Astrocyte of the cerebellum (primary cell): Measurements from ENCODE around the gene ACTL7B.

Source experiments
- DNase-seq: peaks from one replicate; pipeline ENCODE4 v3.0.0-alpha.2; 2011; ENCODE audit warnings: low read depth
- H3K4me3 ChIP-seq: 2 replicates; pipeline ENCODE4 v1.5.1; 2011; ENCODE audit warnings: mild to moderate bottlenecking, low read depth, low read length, moderate library complexity
- CTCF ChIP-seq: IDR thresholded peaks from 2 replicates; pipeline ENCODE4 v1.5.1; 2012; ENCODE audit warnings: low read length, low read depth, moderate library complexity, mild to moderate bottlenecking; ENCODE audit errors: missing control alignments
- in situ Hi-C: cut with HindIII; loops from 2 replicates; pipeline ENCODE4 v1.10.0; 2017; ENCODE audit warnings: low sequenced_read_pairs

The ACTL7B gene

GRCh38 chr9:108830272-108830671, 25.5 kb downstream of the ACTL7B start:
- DNase-seq, result no peak
- H3K4me3 ChIP-seq, result no peak overlapping the region
- in situ Hi-C loops, result no loop called here
- no peak for TF ChIP-seq CTCF

- no peak for TF ChIP-seq CTCF
- no peak overlapping the region for H3K4me3 ChIP-seq
- no peak for DNase-seq
- in situ Hi-C loops, result no loop called here
Measured at GRCh38 chr9:108823829-108824228, 32.0 kb downstream of the ACTL7B start.

- in situ Hi-C loops, result no loop called here
- DNase-seq, result no peak
Measured at GRCh38 chr9:108816037-108816436, 39.7 kb downstream of the ACTL7B start.

GRCh38 chr9:108815156-108815555, 40.6 kb downstream of the ACTL7B start:
- no peak for TF ChIP-seq CTCF
- in situ Hi-C loops, result no loop called here
- DNase-seq, result no peak

More at GRCh38 chr9:108816037-108816436, 39.7 kb downstream of the ACTL7B start:
- no peak overlapping the region for H3K4me3 ChIP-seq
- TF ChIP-seq CTCF, result no peak

GRCh38 chr9:108813951-108814601, 41.7 kb downstream of the ACTL7B start:
- peak; percentile 1 for DNase-seq
- in situ Hi-C loops, result no loop called here
- peak; percentile 26 for TF ChIP-seq CTCF

More at GRCh38 chr9:108815156-108815555, 40.6 kb downstream of the ACTL7B start:
- H3K4me3 ChIP-seq, result no peak overlapping the region

GRCh38 chr9:108812396-108813025, 43.3 kb downstream of the ACTL7B start:
- in situ Hi-C loops, result no loop called here
- H3K4me3 ChIP-seq, result no peak overlapping the region
- DNase-seq, result no peak
- no peak for TF ChIP-seq CTCF

More at GRCh38 chr9:108813951-108814601, 41.7 kb downstream of the ACTL7B start:
- no peak overlapping the region for H3K4me3 ChIP-seq
